Thyroid gland (tissue), 4 donors: ENCODE measurements around the gene FOXC1. TPM values are rescaled to one million over a fixed set of nuclear protein-coding genes. Genes with fewer than 3 reads are reported as not detected.

Experiments
- DNase-seq, 2 donors: peaks; one replicate each; pipeline ENCODE4 v3.0.0-alpha.2; 2019
- H3K27ac ChIP-seq, 3 donors: fragments of 200-600 bp; sonication (generic); 1 replicate in 2 of 3; 2 replicates in 1 of 3; pipeline ENCODE4 v1.5.1; 2016 to 2019; ENCODE audit warnings: mild to moderate bottlenecking in 1 of 3, moderate library complexity in 1 of 3
- H3K27me3 ChIP-seq: fragments of 200-600 bp; sonication (generic); one replicate; pipeline ENCODE4 v1.5.1; 2019
- H3K36me3 ChIP-seq, 2 donors: fragments of 200-600 bp; sonication (generic); one replicate each; pipeline ENCODE4 v1.5.1; 2016 to 2019
- H3K4me1 ChIP-seq, 2 donors: fragments of 200-600 bp; sonication (generic); one replicate each; pipeline ENCODE4 v1.5.1; 2017 to 2019
- H3K4me3 ChIP-seq, 3 donors: fragments of 200-600 bp; sonication (generic); replicated peaks in 1 of 3; 1 replicate in 2 of 3; 2 replicates in 1 of 3; pipeline ENCODE4 v1.5.1; 2016; ENCODE audit warnings: mild to moderate bottlenecking in 1 of 3
- H3K9me3 ChIP-seq: fragments of 200-600 bp; sonication (generic); one replicate; pipeline ENCODE4 v1.5.1; 2017
- POLR2A ChIP-seq, 2 donors: fragments of 450-650 bp; IDR thresholded peaks; one replicate each; pipeline ENCODE4 v1.6.1; 2017; ENCODE audit warnings: antibody characterized with exemption in 2 of 2, mild to moderate bottlenecking in 2 of 2, moderate library complexity in 1 of 2
- WGBS, 2 donors: methylation state at CpG; one replicate each; pipeline ENCODE4 v1.1.5; 2017; 5-methylcytosine and 5-hydroxymethylcytosine counted together
- intact Hi-C: fragments of 100-400 bp; cut with DNase I; formaldehyde crosslinking; loops from one replicate; pipeline ENCODE4 v1.15.1; 2023
- total RNA-seq, 4 donors: library from RNA; depleted of rRNA; stranded (reverse); fragments of >200 nt; gene quantifications; one replicate each; pipeline ENCODE4 v1.2.3, GENCODE V29; 2016
- TF ChIP-seq, protein P1 (sequence below), 6 experiments: fragments of 200-600 bp in 3 of 6; fragments of 450-650 bp in 3 of 6; sonication (generic) in 3 of 6; IDR thresholded peaks; one replicate each; pipeline ENCODE4 v1.5.1; 2016 to 2019; ENCODE audit warnings: antibody characterized with exemption in 6 of 6, mild to moderate bottlenecking in 2 of 6, inconsistent platforms in 1 of 6, moderate library complexity in 1 of 6

Gene FOXC1
- total RNA-seq, 4 donors from 2014 or later, result 3.8 to 8.1 (median 5.5) TPM

DNA sequence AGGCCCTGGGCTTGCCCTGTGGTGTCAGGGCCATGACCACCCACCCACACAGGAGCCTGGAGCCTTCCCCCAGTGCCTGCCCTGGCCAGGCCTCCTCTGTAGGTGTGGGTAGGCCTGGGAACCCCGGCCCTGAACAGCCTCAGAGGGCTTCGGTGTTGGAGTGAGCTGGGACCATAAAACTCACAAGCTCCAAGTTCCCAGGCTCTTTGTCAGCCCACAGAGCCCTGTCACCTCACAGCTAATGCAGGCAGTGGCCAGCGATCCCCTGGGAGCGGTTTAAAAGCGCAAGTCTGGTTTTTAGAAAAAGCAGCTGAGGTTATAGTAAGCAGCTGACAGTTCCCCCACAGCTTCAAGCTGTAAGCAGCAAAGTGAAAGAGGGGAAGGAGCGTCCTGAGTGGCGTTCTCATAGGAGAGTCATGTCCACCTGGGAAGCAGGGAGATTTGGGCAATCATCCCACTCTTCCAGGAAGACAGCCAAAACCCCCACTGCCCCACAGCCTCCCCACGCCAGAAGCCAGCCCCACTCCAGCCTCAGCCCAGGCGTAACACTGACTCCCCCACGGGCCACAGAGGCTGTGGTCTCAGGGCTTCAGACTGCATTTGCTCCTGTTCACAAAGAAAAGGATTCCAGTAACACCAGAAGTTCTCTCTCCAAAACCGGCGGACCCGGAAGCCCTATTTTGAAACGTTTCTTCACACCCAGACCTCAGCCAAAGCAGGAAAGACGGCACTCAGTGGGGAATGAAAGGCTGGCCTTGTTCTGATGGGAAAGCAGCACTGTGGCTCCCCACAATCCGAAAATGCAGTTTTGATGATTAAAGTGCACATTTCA, 34.3 kb upstream of the FOXC1 start:
- Histone ChIP-seq H3K4me3 (no peak overlapping the region), H3K27me3 (no peaks in the 10 kb centered on the region), H3K27ac (peak overlapping the region; percentile 61 to 85 (median 62)), H3K9me3 (no peaks in the 10 kb centered on the region), H3K36me3 (no peaks in the 10 kb centered on the region), H3K4me1 (peaks cover 7 to 15% of the 10 kb centered on the region in 2 donors)
- peak; percentile 76 to 78 for DNase-seq
- intact Hi-C loops, result no loop called here
- 21 to 24% methylated on average over 14 to 16 of the region's 16 CpGs for WGBS, 2 donors
- TF ChIP-seq, protein P1, sequence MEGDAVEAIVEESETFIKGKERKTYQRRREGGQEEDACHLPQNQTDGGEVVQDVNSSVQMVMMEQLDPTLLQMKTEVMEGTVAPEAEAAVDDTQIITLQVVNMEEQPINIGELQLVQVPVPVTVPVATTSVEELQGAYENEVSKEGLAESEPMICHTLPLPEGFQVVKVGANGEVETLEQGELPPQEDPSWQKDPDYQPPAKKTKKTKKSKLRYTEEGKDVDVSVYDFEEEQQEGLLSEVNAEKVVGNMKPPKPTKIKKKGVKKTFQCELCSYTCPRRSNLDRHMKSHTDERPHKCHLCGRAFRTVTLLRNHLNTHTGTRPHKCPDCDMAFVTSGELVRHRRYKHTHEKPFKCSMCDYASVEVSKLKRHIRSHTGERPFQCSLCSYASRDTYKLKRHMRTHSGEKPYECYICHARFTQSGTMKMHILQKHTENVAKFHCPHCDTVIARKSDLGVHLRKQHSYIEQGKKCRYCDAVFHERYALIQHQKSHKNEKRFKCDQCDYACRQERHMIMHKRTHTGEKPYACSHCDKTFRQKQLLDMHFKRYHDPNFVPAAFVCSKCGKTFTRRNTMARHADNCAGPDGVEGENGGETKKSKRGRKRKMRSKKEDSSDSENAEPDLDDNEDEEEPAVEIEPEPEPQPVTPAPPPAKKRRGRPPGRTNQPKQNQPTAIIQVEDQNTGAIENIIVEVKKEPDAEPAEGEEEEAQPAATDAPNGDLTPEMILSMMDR (IDR thresholded peaks at IDR 0.05), result no peak
- TF ChIP-seq POLR2A (IDR thresholded peaks at IDR 0.05), result peak in 1 of 2 donors; percentile 17

DNA sequence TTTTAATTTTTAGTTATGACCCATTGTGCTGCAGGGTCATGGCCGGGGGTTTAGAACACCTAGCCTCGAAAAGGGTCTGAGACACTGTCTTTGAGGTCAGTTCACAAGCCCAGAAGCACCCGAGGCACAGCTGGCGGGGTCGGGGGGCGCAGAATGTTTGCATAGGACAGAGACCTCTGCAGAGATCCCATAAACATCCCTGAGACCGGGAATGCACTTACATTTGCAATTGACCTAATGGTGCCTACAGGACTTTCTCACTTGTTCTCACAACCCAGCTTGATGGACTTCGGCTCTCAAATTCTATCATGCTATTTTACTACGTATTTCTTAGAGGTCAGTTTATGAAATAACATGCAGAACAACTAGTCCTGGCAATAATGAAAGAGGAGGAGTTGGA, 33.5 kb upstream of the FOXC1 start:
- Histone ChIP-seq H3K27ac (peak overlapping the region in 2 of 3 donors; percentile 61 to 62), H3K4me3 (no peak overlapping the region), H3K4me1 (peaks cover 7 to 15% of the 10 kb centered on the region in 2 donors), H3K36me3 (no peaks in the 10 kb centered on the region), H3K27me3 (no peaks in the 10 kb centered on the region), H3K9me3 (no peaks in the 10 kb centered on the region)
- intact Hi-C loops, result no loop called here
- no peak for TF ChIP-seq POLR2A (IDR thresholded peaks at IDR 0.05)
- TF ChIP-seq, protein P1 (IDR thresholded peaks at IDR 0.05), result no peak
- WGBS, 2 donors, result 86 to 90% methylated on average over 9 of the region's 9 CpGs
- DNase-seq, result no peak

DNA sequence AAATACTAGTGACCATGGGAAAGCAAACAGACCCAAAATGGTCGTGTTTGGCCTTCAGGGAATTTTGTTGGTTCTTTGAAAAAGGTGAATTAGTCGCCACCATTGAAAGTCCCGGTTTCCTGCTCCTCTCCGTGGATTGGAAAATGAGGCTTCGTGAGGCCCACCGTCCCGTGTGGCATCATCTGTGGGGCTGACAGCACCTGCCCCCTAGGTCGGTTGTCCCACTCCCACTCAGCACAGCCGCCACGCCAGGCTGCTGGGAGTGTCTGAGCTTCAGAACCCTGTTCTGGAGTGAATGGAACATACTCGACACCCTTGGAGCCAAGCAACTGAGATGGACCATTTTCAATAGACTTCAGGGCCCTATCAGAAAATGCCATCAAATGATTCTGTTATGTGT, 33.0 kb upstream of the FOXC1 start:
- no peaks in the 10 kb centered on the region for H3K9me3 ChIP-seq
- intact Hi-C loops, result no loop called here
- no peak overlapping the region for H3K4me3 ChIP-seq
- H3K27me3 ChIP-seq, result no peaks in the 10 kb centered on the region
- no peak for DNase-seq
- TF ChIP-seq, protein P1 (IDR thresholded peaks at IDR 0.05), result no peak
- no peak for TF ChIP-seq POLR2A (IDR thresholded peaks at IDR 0.05)
- H3K4me1 ChIP-seq, result peaks cover 7 to 15% of the 10 kb centered on the region in 2 donors
- no peak overlapping the region for H3K27ac ChIP-seq
- WGBS, 2 donors, result 94 to 98% methylated on average over 11 of the region's 11 CpGs
- H3K36me3 ChIP-seq, result no peaks in the 10 kb centered on the region

DNA sequence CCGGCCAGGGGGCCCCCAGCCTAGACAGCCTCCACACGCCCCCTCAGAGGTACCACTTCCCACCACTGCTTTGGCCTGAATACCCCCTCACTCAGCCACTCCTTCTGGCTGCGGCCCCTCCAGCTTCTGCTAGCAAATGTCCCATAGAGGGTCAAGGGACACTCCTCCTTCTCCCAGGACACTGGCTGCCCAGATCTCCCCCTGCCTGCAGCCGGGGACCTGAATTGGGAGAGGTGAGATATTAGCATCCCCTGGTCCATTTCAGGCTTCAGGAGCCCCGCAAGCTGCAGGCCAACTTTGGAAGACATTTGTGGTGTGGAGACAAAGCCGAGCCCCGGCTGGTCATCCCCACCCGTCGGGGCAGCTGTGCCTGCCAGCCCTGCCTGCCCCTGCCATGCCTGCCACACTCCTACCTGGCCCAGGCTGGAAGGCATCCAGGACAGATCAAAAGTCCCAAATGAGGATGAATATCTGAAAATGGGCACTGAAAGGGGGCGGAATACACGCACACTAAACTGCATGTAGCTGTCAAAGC, 32.5 kb upstream of the FOXC1 start:
- H3K27ac ChIP-seq, result no peak overlapping the region
- DNase-seq, result no peak
- no peaks in the 10 kb centered on the region for H3K36me3 ChIP-seq
- H3K9me3 ChIP-seq, result no peaks in the 10 kb centered on the region
- TF ChIP-seq POLR2A (IDR thresholded peaks at IDR 0.05), result no peak
- TF ChIP-seq, protein P1 (IDR thresholded peaks at IDR 0.05), result no peak
- intact Hi-C loops, result no loop called here
- no peaks in the 10 kb centered on the region for H3K27me3 ChIP-seq
- H3K4me1 ChIP-seq, result peaks cover 7 to 15% of the 10 kb centered on the region in 2 donors
- 90 to 95% methylated on average over 4 to 11 of the region's 11 CpGs for WGBS, 2 donors
- no peak overlapping the region for H3K4me3 ChIP-seq
